Measurements from ENCODE around the gene NCF4.
A peak's percentile ranks its signal among the peaks of the same experiment; 100 is the strongest.

DNA sequence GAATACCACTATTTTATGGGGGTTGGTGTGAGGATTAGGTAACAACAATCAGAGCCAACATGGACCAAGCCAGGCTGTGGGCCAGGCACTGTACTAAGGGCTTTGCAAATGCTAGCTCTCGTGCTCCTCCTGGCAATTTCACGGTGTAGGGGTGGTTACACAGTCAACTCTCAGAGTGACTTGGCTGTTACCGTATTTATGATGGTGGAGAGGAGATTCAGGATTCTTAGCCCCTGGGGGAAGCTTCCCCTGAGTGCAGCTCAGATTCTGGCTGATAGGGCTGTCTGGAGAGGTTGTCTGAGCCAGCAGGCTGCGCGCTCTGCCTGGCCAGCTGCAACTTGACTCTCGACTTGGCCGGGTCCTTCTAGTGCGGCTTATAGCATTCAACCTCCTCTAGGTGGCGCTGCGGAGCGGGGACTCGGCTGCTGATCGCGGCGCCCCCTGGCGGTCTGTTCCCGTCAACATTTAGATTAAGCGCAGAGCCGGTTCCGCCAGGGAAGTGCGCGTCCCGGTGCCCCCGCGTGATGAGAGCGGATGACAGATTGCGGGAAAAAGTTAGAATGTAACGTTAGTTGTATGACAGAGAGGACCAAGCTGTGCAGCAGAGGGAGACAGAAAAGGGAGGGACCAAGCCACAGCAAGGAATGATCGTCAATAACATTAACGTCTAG is 4.5 kb upstream of the NCF4 start:
- TF ChIP-seq, protein P1, sequence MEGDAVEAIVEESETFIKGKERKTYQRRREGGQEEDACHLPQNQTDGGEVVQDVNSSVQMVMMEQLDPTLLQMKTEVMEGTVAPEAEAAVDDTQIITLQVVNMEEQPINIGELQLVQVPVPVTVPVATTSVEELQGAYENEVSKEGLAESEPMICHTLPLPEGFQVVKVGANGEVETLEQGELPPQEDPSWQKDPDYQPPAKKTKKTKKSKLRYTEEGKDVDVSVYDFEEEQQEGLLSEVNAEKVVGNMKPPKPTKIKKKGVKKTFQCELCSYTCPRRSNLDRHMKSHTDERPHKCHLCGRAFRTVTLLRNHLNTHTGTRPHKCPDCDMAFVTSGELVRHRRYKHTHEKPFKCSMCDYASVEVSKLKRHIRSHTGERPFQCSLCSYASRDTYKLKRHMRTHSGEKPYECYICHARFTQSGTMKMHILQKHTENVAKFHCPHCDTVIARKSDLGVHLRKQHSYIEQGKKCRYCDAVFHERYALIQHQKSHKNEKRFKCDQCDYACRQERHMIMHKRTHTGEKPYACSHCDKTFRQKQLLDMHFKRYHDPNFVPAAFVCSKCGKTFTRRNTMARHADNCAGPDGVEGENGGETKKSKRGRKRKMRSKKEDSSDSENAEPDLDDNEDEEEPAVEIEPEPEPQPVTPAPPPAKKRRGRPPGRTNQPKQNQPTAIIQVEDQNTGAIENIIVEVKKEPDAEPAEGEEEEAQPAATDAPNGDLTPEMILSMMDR (conservative IDR thresholded peaks at IDR 0.05; ENCODE audit: low read depth, low read length) = peak; percentile 100; the same call in 1 of the 2 replicates
- TF ChIP-seq, protein P2, sequence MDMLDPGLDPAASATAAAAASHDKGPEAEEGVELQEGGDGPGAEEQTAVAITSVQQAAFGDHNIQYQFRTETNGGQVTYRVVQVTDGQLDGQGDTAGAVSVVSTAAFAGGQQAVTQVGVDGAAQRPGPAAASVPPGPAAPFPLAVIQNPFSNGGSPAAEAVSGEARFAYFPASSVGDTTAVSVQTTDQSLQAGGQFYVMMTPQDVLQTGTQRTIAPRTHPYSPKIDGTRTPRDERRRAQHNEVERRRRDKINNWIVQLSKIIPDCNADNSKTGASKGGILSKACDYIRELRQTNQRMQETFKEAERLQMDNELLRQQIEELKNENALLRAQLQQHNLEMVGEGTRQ (IDR thresholded peaks at IDR 0.05; ENCODE audit: low read depth, low read length) = no peak
- no peak for TF ChIP-seq POLR2A (IDR thresholded peaks at IDR 0.05; ENCODE audit: low read depth, low read length)
- TF ChIP-seq RFX5 (IDR thresholded peaks at IDR 0.05; ENCODE audit: low read depth, low read length) = no peak
- no peak for TF ChIP-seq CEBPB (IDR thresholded peaks at IDR 0.05; ENCODE audit: low read depth, low read length)
- no peak for TF ChIP-seq RCOR1 (IDR thresholded peaks at IDR 0.05; ENCODE audit: insufficient replicate concordance, low read length)
- TF ChIP-seq RAD21 (IDR thresholded peaks at IDR 0.05; ENCODE audit: low read length) = peak; percentile 80
- no peak for TF ChIP-seq MXI1 (IDR thresholded peaks at IDR 0.05; ENCODE audit: borderline replicate concordance, low read depth, low read length)
- TF ChIP-seq, protein P3, sequence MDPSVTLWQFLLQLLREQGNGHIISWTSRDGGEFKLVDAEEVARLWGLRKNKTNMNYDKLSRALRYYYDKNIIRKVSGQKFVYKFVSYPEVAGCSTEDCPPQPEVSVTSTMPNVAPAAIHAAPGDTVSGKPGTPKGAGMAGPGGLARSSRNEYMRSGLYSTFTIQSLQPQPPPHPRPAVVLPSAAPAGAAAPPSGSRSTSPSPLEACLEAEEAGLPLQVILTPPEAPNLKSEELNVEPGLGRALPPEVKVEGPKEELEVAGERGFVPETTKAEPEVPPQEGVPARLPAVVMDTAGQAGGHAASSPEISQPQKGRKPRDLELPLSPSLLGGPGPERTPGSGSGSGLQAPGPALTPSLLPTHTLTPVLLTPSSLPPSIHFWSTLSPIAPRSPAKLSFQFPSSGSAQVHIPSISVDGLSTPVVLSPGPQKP (IDR thresholded peaks at IDR 0.05; ENCODE audit: borderline replicate concordance, low read depth, low read length) = no peak
- no peak for TF ChIP-seq FOS (IDR thresholded peaks at IDR 0.05; ENCODE audit: low read depth, low read length)
- TF ChIP-seq NFE2L2 (IDR thresholded peaks at IDR 0.05; ENCODE audit: low read depth, low read length) = no peak
- no peak for TF ChIP-seq MAFK (IDR thresholded peaks at IDR 0.05; ENCODE audit: low read depth, low read length)
- no peak for TF ChIP-seq CHD1 (IDR thresholded peaks at IDR 0.05; ENCODE audit: low read depth, low read length)

All from IMR-90 (cell line).